OCI-LY3 (cell line): Measurements from ENCODE around the gene CERS6.

ENCODE experiments used
- EZH2phosphoT487 ChIP-seq: fragments of 200-600 bp; shearing (Covaris generic); IDR thresholded peaks from 2 replicates; pipeline ENCODE4 v1.6.1; 2018; ENCODE audit warnings: antibody characterized with exemption, mixed run types, low read depth
- TF ChIP-seq, protein P1 (sequence below): fragments of 200-600, 300-600 bp; sonication (generic); IDR thresholded peaks from 2 replicates; pipeline ENCODE4 v1.5.1; 2014; ENCODE audit warnings: antibody characterized with exemption, low read length, low read depth

DNA sequence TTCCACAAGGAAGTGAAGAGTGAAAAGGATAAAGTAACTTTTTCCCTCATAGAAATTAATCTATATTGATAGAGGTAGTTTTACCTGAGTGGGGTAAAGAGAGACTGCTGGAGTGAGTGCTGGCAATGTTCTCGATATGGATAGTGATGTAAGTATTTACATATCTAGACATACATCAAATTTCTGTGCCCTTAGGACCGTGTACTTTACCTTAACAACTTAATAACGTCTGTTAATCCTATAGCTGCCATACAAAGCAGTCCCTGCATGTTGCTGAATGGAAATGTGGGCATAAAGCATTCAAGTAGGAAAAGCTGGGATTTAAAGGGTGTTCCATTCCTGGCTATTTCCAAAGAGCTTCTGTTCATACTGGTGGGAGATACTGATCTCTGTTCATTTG is 184.0 kb downstream of the CERS6 start:
- TF ChIP-seq, protein P1, sequence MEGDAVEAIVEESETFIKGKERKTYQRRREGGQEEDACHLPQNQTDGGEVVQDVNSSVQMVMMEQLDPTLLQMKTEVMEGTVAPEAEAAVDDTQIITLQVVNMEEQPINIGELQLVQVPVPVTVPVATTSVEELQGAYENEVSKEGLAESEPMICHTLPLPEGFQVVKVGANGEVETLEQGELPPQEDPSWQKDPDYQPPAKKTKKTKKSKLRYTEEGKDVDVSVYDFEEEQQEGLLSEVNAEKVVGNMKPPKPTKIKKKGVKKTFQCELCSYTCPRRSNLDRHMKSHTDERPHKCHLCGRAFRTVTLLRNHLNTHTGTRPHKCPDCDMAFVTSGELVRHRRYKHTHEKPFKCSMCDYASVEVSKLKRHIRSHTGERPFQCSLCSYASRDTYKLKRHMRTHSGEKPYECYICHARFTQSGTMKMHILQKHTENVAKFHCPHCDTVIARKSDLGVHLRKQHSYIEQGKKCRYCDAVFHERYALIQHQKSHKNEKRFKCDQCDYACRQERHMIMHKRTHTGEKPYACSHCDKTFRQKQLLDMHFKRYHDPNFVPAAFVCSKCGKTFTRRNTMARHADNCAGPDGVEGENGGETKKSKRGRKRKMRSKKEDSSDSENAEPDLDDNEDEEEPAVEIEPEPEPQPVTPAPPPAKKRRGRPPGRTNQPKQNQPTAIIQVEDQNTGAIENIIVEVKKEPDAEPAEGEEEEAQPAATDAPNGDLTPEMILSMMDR = no peak
- no peak for TF ChIP-seq EZH2phosphoT487
